ENCODE results near the gene MCF2L2.
"Not testable (repeated sequence)": the region's sequence is repeated elsewhere in the genome, so short reads cannot be mapped to it uniquely, and the experiment has no call there.

MCF2L2 gene
- 20.9 to 35.3 reads per million in 2 donors for total RNA-seq

- DNase-seq: peak; percentile 48 to 86 (median 70)
Observed at GRCh38 chr3:183428447-183429211, at the start of gene MCF2L2. Gene MCF2L2, minus strand, starts transcription at chr3:183428619. Its CDS starts 642 bp downstream, at chr3:183427977.

DNA sequence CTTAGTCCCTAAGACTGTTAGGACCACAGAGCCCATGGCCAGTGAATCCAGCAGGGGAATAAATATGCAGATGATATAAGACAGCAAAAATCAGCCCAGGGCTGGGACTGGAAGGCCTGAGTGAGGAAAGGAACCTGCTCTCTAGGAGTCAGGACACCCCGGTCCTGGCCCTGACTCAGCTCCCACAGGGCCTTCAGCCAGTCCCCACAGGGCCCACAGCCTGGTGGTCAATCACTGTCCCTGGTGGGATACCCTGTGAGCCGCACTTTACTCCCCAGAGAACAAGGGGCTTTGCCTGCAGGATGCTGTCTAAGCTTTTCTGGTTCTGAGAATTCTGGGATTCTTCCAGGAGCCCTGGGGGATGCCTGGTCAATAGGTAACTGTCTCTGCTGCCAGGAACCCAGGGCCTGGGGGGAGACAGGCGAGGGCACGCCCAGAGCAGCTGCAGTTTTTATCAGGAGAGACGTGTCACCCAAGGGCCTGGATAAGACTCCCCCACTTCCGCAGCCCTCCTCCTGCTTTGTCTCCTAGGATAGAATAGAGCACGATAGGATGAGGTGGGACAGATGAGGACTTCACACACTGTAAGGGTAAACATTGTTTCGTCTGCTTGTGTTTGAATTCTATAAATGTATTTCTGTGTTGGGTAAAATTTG, 49.5 kb upstream of the MCF2L2 start:
- no peak for DNase-seq

DNA sequence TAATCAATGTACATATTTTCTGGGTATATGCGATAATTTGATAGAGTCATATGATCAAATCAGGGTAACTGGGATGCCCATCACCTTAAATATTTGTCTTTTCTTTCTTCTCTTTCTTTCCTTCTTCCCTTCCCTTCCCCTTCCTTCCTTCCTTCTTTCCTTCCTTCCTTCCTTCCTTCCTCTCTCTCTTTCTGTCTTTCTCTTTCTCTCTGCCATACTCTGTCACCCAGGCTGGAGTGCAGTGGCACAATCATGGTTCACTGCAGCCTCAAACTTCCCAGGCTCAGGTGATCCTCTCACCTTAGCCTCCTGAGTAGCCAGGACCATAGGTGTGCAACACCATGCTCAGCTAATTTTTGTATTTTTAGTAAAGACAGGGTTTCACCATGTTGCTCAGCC, 47.3 kb upstream of the MCF2L2 start:
- DNase-seq: not testable (repeated sequence)

DNA sequence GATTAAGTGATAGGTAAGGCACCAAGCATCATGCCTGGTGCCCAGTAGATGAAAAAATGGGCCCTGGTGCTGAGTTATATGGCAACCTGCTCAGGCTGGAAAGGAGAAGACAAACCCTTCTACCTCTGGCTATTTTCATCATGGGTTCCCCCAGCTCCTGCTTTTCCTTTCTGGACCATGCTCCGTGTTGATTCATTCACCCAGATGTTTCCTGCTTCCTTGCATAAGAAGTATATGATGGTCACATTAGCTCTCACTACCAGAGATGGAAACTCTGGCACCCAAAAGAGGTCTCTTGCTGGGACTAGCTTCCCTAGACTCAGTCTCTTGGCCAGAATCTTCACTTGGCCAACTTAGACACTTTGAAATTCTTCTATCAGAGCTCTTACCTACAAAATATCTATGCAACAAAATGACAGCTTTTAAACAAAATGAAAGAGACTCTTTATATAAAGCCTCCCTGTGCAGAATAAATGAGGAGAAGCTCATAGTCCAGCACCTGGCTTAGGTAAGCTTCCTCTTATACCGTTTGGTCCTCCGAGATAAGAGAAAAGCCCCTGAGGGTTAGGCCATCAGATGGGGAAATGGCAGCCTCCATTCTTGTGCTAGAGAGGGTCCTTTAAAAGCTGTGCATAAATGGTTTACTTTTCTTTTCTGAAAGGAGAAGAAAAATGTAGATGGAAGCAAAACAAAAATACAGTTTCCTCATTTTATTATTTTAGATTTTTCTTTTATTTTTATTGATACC, 46.8 kb upstream of the MCF2L2 start:
- no peak for DNase-seq

DNA sequence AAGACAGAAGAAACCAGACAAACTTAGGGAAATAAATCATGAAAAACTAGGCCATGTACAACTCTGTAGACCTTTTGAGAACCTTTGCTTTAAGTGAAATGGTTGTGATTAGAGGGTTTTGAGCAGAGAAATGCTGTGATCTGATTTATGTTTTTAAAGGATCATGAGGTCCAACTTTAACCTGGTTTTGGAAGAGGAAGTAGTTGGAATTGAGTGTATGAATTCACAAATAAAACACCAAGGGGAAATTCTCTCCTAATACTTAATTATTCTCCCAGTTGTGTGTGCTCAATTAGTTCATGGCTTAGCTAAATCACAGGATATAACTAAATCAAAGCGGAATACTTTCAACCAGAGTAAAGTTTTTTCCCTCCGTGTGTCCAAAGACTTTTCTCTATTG, 45.5 kb upstream of the MCF2L2 start:
- DNase-seq: no peak

DNA sequence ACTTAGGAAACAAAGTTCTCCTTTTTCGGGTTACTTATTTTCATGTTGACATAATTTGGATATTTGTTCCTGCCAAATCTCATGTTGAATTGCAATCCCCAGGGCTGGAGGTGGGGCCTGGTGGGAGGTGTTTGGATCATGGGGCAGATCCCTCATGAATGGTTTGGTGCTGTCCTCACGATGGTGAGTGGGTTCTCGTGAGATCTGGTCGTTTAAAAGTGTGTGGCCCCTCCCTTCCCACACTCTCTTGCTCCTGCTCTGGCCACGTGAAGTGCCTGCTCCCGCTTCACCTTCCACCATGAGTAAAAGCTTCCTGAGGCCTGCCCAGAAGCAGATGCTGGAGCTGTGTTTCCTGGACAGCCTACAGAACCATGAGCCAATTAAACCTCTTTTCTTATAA, 43.7 kb upstream of the MCF2L2 start:
- no peak for DNase-seq

DNA sequence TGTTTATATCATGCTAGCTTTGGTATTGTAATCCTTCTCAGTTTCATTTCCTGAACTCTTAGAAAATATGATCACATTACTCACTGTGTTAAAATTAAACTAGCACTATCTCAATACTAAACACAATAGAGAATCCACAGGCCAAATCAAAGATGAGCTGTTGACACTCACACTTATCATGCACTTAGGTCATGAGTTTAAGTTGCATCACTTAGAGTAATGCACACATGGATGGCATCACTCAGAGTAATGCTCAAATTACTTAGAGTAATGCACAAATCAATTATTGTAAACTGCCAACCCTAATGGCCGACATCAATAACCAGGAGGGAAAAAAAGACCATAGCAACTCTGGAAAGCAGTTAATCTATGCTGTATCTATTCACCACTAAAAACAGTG, 40.0 kb upstream of the MCF2L2 start:
- DNase-seq: no peak

- no peak for DNase-seq
Observed at GRCh38 chr3:183466575-183466974, 38.2 kb upstream of the MCF2L2 start.

DNA sequence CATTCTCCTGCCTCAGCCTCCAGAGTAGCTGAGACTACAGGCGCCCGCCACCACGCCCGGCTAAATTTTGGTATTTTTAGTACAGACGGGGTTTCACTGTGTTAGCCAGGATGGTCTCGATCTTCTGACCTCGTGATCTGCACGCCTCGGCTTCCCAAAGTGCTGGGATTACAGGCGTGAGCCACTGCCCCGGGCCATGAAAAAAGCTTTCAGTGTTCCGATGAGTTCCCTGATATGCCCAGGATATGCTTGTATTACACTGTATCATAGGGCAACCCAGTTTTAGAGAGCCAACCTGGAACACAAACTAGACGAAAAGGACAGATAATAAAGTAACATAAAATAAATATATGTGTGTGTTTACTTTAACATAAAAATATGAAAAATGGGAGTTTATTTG, 37.3 kb upstream of the MCF2L2 start:
- DNase-seq: not testable (repeated sequence)

- no peak for DNase-seq
Observed at GRCh38 chr3:183464480-183464879, 36.1 kb upstream of the MCF2L2 start.

DNA sequence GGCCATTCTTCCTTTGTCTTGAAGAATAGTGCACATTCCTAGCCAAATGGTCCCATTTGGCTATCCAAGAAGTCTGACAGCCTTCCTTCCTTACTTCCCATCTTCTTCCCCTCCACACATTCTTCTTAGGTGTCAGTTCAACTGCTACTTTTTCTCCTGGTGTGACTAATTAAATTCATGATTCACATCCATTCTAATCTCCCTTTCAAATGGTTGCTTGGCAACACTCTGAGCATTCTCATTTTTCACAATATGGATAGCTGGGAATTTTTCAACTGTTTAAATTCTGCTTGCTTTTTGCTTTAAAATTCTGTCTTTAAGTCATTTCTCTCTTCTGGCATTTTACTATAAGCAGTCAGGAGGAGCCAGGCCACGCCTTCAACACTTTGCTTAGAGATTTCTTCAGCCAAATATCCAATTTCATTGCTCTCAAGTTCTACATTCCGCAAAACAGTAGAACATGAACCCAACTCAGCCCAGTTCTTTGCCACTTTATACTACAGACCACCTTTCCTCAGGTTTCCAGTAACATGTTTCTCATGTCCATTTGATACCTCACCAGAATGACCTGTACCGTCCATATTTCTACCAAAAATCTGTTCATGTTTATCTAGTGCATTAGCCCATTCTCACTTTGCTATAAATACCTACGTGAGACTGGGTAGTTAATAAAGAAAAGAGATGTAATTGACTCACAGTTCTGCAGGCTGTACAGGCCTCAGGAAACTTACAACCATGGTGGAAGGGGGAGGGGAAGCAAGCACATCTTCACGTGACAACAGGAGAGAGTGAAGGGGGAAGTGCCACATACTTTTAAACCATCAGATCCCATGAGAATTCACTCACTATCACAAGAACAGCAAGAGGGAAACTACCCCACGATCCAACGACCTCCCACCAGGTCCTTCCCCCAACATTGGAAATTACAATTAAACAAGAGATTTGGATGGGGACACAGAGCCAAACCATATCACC, 31.9 kb upstream of the MCF2L2 start:
- DNase-seq: no peak

GRCh38 chr3:183455089-183455488, 26.7 kb upstream of the MCF2L2 start:
- DNase-seq: no peak

DNA sequence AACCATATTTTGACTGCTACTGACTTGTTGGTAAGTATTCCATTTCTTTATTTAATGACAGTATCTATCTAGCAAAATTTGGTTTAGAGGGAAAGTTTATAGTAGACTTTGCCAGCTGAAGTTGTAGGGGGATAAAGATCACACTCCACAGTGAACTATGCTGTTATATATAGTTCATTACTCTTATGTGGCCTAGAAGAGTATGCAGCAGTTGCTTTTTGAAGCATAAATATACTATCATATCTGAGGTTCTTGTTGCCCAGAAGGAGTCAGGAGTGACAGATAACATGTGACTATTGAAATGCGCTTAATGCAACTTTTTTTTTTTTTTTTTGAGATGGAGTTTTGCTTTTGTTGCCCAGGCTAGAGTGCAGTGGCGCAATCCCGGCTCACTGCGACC, 25.6 kb upstream of the MCF2L2 start:
- DNase-seq: no peak

GRCh38 chr3:183449791-183450190, 21.4 kb upstream of the MCF2L2 start:
- no peak for DNase-seq

DNA sequence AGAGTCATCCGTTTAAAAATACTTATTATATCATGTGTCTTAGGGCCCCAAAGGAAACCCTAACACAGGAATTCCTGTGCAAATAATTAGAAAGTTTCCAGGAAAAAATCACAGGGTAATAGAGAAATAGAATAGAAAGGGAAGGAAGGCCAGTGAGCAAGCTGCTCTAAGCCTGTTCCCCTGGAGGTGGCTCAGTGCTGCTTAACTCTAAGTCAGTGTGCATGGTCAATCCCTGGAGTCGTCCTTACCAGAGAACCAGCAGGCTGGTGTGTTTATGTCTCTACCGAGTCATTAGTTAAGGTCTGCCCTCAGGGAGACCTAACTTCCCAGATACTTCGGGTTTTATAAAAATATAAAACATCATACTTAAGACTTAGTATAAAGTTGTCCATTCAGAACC, 21.0 kb upstream of the MCF2L2 start:
- no peak for DNase-seq

DNA sequence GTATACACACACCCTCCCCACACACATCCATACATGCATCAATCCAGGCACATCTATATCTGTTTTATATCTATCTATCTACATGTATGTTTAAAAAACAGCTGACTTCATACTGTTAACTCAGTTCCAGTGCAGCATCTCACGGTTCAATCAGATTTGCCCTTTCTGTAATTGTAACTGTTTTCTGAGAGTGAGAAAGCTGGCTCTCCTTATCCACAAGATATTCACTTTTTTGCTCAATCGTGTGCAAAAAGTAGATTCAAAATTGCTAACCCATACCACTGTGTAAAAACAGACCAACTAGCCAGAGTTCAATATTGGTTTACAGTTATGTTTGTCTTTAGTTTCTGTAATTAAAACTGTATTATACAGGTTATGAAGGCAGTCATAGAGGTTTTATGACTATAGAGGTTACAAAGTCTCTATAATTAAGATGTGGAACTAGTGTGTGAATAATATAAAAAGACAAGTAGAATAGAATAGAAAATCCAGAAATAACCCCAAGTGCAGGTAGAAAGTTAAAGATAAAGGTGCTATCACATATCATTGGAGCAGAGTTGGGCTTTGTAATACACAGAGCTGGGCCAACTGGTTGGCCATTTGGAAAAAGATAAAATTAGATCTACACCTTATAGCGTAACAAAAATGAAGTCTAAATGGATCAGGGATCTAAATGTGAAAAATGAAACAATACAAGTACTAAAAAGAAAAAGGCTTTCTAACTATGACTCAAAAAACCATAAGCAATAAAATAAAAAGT, 20.1 kb upstream of the MCF2L2 start:
- DNase-seq: no peak

GRCh38 chr3:183447206-183448001, 19.0 kb upstream of the MCF2L2 start:
- peak; percentile 31 to 93 (median 56) for DNase-seq

GRCh38 chr3:183446838-183447205, 18.4 kb upstream of the MCF2L2 start:
- no peak for DNase-seq

DNA sequence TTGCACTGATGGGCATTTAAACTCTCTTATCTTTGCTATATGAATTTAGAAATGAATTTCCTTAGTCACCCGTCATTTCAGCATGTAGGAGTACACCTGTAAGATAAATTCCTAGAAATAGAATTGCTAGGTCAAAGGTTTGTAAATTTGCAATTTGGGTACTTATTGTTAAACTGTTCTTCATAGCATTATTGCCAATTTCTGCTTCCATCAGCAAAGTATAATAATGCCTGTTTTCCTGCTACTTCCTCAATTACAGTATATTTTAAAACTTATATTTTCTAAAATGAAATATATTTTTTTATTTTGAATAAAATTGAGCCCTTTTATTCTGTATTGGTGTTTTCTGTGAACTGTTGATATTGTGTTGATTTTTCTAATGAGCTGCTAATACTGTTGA, 16.3 kb upstream of the MCF2L2 start:
- DNase-seq: no peak

Measured in T-helper 2 cell (primary cell).